Measurements from ENCODE around the gene MUSTN1. TPM values are rescaled to one million over a fixed set of nuclear protein-coding genes. Genes with fewer than 3 reads are reported as not detected.

Gene MUSTN1
- total RNA-seq, 1 donor from 2014 or later, result 23.9 TPM

- ATAC-seq, result no peak
- DNase-seq (ENCODE audit: low spot score), result no peak
- intact Hi-C loops (cut with DNase I), result no loop called here
Measured at GRCh38 chr3:52857133-52857532, 22.3 kb upstream of the MUSTN1 start.

DNA sequence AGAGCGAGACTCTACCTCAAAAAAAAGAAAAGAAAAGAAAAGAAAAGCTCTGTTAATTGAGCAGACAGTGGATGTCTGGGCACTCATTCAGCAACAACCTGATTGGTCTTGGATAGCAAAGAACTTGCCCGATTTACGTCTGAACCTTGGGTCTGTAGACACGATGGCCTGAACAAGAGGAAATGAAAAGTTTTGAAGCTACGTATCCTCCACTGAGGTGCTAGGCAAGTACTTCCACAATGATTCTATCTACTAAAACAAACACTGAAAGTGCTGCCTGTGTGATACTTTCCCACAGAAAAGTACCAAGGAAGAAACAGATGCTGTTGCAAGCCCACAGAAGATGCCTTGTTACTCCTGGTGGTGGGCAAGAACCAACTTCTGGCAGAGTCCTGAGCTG, 21.8 kb upstream of the MUSTN1 start:
- intact Hi-C loops (cut with DNase I), result no loop called here
- ATAC-seq (no peak), DNase-seq (ENCODE audit: low spot score) (no peak)

GRCh38 chr3:52854013-52854412, 19.2 kb upstream of the MUSTN1 start:
- ATAC-seq, result no peak
- DNase-seq (ENCODE audit: low spot score), result no peak
- intact Hi-C loops (cut with DNase I), result no loop called here

- ATAC-seq (no peak), DNase-seq (ENCODE audit: low spot score) (no peak)
- intact Hi-C loops (cut with DNase I), result no loop called here
Measured at GRCh38 chr3:52852419-52852818, 17.6 kb upstream of the MUSTN1 start.

DNA sequence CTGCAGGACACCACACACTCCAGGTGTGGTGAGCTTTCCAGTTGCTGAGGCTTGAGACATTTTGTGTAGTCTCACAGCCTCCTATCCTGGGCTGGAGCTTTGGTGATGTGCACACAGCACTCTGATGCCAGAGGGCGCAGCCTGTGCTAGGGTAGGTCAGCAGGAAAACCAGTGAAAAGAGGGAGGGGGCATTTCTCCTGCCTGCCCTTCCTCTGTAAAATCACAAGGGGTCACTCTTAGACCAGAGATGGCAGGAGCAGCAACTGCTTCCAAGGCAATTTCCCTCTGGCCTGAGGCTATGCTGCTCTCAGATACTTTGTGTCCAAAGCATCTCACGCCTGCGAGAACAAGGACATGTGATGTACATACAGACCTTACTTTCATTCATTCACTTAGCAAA, 16.5 kb upstream of the MUSTN1 start:
- intact Hi-C loops (cut with DNase I), result no loop called here
- DNase-seq (ENCODE audit: low spot score) (no peak), ATAC-seq (peak; percentile 21)

DNA sequence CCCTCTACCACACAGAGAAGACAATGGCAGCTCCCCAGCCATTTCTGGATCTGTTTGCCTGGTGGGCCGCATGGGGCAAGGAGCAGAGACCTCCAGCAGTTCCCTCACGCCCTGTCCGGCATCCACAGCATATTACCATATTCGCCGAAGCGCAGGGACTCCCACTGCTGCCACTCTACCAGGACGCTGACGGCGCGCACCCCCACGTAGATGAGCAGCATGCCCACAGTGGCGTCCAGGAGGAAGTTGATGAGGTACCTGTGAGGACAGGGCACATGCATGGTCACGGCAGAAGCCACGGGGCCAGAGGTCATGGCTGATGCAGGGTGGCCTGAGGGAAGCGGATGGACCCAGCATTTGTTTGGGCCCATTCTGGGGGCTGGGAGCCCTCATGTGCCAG, 14.8 kb upstream of the MUSTN1 start:
- no peak for DNase-seq (ENCODE audit: low spot score)
- intact Hi-C loops (cut with DNase I), result no loop called here
- ATAC-seq, result no peak

DNA sequence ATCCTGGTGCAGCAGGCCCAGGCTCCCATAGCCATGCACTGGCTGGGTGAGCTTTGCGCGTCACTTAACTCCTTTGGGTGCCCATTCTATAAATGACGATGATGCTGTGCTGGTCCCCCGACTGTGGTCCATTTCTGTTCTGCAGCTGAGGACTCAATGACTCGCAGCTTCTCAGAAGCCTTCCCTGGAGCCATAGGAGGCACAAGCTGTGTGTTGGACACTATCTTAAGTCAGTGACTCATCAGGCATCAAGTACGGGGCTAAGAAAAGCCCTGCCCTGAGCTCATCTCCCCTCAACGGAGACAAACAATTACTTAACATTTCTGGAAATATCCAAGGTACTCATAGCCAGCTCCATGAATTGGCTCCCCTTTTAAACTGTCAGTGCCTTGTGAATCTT, 13.8 kb upstream of the MUSTN1 start:
- intact Hi-C loops (cut with DNase I), result no loop called here
- no peak for DNase-seq (ENCODE audit: low spot score)
- ATAC-seq, result peak; percentile 83

DNA sequence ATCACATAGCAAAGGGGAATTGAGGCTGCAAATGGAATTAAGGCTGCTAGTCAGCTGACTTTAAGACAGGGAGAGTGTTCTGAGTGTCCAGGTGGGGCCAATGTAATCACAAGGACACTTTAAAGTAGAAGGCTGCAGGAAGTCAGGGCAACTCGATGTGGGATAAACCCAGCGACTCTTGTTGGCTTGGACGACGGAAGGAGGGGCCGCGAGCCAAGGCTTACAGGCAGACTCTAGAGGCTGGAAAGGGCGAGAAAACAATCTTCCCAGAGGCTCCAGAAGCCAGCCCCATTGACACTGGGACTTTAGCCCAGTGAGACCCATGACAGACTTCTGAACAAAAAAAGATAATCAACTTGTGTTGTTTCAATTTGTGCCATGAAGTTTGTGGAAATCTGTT, 12.9 kb upstream of the MUSTN1 start:
- DNase-seq (ENCODE audit: low spot score) (no peak), ATAC-seq (no peak)
- intact Hi-C loops (cut with DNase I), result no loop called here

- intact Hi-C loops (cut with DNase I), result no loop called here
- ATAC-seq (no peak), DNase-seq (ENCODE audit: low spot score) (no peak)
Measured at GRCh38 chr3:52847241-52847640, 12.4 kb upstream of the MUSTN1 start.

DNA sequence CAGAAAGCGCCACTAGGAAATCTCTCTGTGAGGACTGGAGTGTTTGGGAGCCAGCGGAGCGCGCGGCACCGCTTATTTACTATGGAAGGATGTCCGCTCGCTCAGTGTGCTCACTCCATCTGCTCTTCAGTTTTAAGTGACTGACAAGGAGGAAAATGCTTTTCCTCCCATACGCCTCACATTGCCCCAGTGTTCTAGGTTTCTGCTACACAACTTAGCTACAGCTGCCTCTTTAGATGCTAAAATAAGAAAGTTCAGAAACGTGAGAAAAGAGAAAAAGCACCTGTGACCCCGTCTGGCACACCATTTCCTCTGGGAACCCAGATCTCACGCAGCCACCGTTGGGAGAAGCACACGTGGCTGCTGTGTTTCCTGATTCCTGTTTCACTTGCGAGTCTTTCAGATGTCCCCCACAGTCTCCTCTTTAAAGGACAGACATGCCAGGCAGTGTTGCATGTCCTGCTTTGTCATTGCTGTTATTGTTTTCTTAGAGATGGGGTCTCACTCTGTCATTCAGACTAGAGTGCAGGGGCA, 11.7 kb upstream of the MUSTN1 start:
- intact Hi-C loops (cut with DNase I), result no loop called here
- ATAC-seq, result no peak
- no peak for DNase-seq (ENCODE audit: low spot score)

- DNase-seq (ENCODE audit: low spot score) (no peak), ATAC-seq (peak; percentile 5)
- intact Hi-C loops (cut with DNase I), result no loop called here
Measured at GRCh38 chr3:52845691-52846431, 11.0 kb upstream of the MUSTN1 start.

DNA sequence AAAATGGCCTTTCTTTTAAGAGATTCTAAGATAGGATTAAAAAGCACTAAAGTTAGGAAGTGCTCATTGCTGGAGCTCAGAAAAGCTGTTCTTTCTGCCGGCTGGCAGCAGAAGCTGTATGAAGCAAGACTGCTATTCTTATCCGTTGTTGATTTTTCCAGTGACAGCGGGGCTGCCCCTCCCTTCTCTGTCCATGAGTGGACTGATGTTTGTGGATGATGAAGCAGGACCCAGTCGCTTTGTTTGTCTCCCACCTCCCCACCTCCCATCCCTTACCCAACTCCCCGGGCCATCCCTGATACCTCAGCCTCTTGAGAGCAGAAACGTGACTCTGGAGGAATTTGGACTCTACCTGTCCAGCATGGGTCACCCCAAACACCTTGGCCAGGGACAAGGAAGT, 10.3 kb upstream of the MUSTN1 start:
- DNase-seq (ENCODE audit: low spot score) (peak; percentile 71), ATAC-seq (peak; percentile 86)
- intact Hi-C loops (cut with DNase I), result no loop called here

DNA sequence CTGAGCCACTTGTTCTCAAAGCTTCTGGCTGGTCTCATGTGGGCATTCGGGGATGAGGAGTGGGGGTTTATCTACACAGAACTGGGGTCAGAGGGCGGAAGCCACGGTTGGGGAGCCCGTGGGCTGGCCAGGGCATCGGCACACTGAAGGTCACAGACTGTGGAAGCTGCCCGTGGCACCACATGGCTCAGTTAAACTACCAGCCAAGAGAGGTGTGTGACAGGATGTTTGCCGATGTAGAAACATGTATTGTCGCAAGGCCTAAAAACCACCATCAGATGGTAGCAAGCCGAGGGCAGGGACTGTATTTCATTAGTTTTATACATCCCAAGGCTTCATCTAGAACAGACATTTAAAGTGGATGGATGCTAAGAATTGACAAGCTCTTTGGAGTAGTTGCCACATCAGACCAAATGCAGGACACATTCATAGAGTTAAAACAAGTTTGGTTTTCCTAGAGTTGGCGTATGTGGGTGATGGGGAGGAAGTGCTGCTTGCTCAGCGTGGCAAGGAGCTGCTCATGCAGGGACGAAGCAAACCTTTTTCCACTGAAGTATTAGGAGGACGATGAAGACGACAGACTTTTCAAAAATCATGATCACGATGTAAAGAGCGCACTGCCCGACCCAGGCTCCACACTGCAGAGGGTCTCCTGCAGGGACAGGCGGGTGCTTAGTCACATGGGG, 9.6 kb upstream of the MUSTN1 start:
- intact Hi-C loops (cut with DNase I), result no loop called here
- DNase-seq (ENCODE audit: low spot score) (no peak), ATAC-seq (no peak)

GRCh38 chr3:52843881-52844280, 9.1 kb upstream of the MUSTN1 start:
- ATAC-seq, result no peak
- intact Hi-C loops (cut with DNase I), result no loop called here
- no peak for DNase-seq (ENCODE audit: low spot score)

DNA sequence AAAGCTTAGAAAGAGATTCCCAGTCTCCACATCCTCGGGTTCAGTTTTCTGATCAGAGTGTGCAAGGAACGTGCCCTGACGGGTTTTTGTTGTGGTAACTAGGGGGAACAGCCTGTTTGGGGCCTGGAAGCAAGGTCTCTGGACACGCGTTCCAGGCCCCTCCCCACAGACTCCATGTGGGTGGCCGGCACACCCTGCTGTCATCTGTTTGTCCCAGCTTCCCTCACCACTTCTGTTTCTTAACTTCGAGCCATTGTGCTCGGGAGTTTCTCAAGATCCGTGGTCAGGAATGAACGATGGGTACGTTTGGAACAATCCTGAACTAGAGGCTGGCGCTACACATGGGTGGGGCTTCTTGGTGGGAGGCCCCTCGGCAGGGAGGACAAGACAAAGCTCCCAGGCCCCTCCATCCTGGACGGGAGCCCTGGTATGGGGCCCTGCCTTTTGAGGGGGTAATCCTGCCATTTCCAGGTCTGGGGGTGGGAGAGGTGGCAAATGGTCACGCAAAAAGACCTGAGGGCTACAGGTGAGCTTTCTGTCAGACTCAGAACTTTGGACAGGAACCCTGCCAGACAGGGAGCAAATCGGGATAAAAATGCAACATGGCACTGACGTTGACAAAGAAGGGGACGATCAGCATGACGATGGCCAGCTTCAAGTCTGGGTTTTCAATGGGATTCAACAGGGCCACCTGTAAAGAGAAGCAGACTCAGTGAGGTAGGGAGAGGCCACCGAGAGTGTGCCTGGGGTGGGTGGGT, 8.5 kb upstream of the MUSTN1 start:
- ATAC-seq (peak; percentile 26), DNase-seq (ENCODE audit: low spot score) (no peak)
- intact Hi-C loops (cut with DNase I), result no loop called here

GRCh38 chr3:52842424-52842823, 7.6 kb upstream of the MUSTN1 start:
- DNase-seq (ENCODE audit: low spot score) (no peak), ATAC-seq (no peak)
- intact Hi-C loops (cut with DNase I), result no loop called here

- intact Hi-C loops (cut with DNase I), result no loop called here
- ATAC-seq, result no peak
- DNase-seq (ENCODE audit: low spot score), result no peak
Measured at GRCh38 chr3:52841981-52842340, 7.1 kb upstream of the MUSTN1 start.

DNA sequence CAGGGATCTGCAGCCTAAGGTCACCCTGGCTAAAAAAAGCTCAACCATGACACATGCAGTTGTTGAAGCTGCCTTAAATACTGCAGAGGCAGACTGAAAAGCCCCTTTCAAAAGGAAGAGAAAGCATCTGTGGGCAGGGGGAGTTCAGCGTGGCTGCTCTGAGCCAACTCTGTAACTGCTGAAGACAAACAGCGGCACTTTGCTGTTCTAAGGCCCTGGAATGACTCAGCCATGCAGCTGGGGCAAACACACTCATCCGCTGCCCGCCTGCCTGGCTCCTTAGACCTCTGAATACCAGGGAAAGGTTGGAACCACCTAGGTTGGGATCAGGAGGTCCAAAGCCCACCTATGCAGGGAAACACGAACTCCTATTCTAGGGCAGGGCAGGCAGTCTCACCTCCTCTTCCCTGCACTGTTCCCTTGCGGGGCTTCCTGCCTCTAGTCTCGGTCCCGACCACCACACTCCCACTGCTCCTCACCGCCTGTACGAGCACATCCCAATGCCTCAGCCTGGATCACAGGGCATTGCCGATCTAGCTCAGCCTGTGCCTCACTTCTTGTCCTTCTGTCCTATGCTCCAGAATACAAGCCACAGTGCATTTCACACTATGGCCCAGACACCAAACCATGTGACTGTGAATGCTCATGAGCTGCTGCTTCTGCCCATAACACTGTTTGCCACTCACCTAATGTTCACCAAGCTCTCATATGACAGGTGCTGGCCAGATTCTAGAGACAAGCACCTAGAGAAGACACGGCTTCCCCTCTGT, 6.6 kb upstream of the MUSTN1 start:
- ATAC-seq (no peak), DNase-seq (ENCODE audit: low spot score) (no peak)
- intact Hi-C loops (cut with DNase I), result no loop called here

- no peak for ATAC-seq
- intact Hi-C loops (cut with DNase I), result no loop called here
- no peak for DNase-seq (ENCODE audit: low spot score)
Measured at GRCh38 chr3:52839892-52840545, 5.2 kb upstream of the MUSTN1 start.

Data from sciatic nerve (tissue), 2 donors.